BE2C (cell line): ENCODE data around the gene MSH3.

ENCODE experiments used
- DNase-seq: peaks from one replicate; pipeline ENCODE4 v3.0.0-alpha.2; 2020
- H3K27me3 ChIP-seq: fragments of 250-450 bp; sonication (Bioruptor Pico); 2 replicates; pipeline ENCODE4 v1.5.1; 2020; ENCODE audit warnings: mild to moderate bottlenecking
- H3K36me3 ChIP-seq: fragments of 250-450 bp; sonication (Bioruptor Pico); 2 replicates; pipeline ENCODE4 v1.5.1; 2020; ENCODE audit warnings: mild to moderate bottlenecking
- H3K4me1 ChIP-seq: fragments of 250-450 bp; sonication (Bioruptor Pico); 2 replicates; pipeline ENCODE4 v1.5.1; 2020
- H3K4me3 ChIP-seq: 2 replicates; pipeline ENCODE4 v1.5.1; 2011; ENCODE audit warnings: low read depth, low read length
- H3K9me3 ChIP-seq: fragments of 250-450 bp; sonication (Bioruptor Pico); 2 replicates; pipeline ENCODE4 v1.5.1; 2020
- CTCF ChIP-seq: IDR thresholded peaks from 2 replicates; pipeline ENCODE4 v1.5.1; 2012; ENCODE audit warnings: mild to moderate bottlenecking, low read depth, low read length

The MSH3 gene

GRCh38 chr5:80921026-80921425 is 266.6 kb downstream of the MSH3 start:
- no peaks in the 10 kb centered on the region for H3K9me3 ChIP-seq
- H3K4me3 ChIP-seq = no peak overlapping the region
- H3K27me3 ChIP-seq = no peaks in the 10 kb centered on the region
- DNase-seq = no peak
- H3K4me1 ChIP-seq = no peaks in the 10 kb centered on the region
- TF ChIP-seq CTCF = no peak
- no peaks in the 10 kb centered on the region for H3K36me3 ChIP-seq

- Histone ChIP-seq H3K4me3 (no peak overlapping the region), H3K9me3 (no peaks in the 10 kb centered on the region), H3K4me1 (no peaks in the 10 kb centered on the region; the same call in 1 of the 2 replicates), H3K36me3 (no peaks in the 10 kb centered on the region), H3K27me3 (no peaks in the 10 kb centered on the region)
- no peak for DNase-seq
- no peak for TF ChIP-seq CTCF
These were observed 271.5 kb downstream of the MSH3 start for GRCh38 chr5:80925931-80926330.
